Measurements from ENCODE around the gene DAND5.

DNA sequence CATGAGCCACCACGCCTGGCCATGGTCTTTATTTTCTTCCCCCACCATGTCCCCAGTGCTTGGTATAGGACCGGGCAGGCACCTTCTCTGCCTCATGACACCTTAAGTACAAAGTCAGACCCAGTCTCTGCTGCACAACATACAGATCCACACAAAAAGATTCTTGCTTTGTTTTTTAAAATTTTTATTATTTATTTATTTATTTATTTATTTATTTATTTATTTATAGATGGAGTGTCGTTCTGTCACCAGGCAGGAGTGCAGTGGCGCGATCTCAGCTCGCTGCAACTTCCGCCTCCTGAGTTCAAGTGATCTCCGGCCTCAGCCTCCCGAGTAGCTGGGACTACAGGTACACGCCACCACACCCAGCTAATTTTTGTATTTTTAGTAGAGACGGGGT, 23.4 kb downstream of the DAND5 start:
- no peak for TF ChIP-seq CTCF (IDR thresholded peaks at IDR 0.05)
- no peak for TF ChIP-seq EP300 (IDR thresholded peaks at IDR 0.05)
- no peak for TF ChIP-seq POLR2AphosphoS5 (IDR thresholded peaks at IDR 0.05)
- no peak for TF ChIP-seq POLR2A (IDR thresholded peaks at IDR 0.05)
